LoVo (cell line): ENCODE measurements around the gene STYX.
A peak's percentile ranks its signal among the peaks of the same experiment; 100 is the strongest.

Experiments
- DNase-seq: peaks from one replicate; pipeline ENCODE4 v3.0.0-alpha.2; 2016; ENCODE audit warnings: low spot score

Gene STYX, protein sequence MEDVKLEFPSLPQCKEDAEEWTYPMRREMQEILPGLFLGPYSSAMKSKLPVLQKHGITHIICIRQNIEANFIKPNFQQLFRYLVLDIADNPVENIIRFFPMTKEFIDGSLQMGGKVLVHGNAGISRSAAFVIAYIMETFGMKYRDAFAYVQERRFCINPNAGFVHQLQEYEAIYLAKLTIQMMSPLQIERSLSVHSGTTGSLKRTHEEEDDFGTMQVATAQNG

DNA sequence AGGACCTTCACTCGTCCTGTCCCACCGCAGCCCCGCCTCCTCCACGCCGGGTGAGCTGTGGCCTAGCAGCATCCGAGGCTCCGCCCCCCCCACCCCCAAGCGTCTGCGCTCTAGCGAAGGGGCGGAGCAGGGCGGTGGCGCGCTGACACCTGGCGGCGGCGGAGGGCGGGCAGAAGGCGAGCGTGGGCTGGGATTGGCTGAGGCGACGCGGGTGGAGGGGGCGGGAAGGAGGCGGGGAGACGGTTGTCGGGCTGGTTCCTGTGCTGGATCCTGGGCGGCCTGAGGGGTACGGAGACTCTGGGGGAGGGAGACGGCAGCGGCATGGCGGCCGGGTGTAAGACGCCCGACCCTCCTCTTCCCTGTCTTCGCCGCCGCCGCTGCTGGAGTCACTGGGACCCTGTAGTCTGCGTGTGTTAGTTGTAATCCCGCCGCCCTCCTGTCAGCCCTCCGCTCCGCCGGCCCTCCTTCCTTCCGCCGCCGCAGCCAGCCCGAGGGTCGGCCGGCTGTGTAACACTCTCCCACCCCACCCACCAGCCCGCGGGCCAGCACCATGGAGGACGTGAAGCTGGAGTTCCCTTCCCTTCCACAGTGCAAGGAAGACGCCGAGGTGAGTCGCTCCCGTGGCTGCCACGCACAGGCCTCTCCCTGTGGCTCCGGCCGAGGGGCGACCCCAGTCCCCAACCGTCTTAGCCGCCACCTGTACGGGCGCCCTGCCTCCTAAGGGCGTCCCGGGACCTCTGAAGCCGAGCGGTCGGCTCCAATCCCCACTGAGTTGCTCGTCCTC is at the start of gene STYX:
STYX (plus strand) TSS at position 242 of the 784 bp plus-strand sequence; CDS start at position 551, 309 bp downstream.
- peak; percentile 97 for DNase-seq

DNA sequence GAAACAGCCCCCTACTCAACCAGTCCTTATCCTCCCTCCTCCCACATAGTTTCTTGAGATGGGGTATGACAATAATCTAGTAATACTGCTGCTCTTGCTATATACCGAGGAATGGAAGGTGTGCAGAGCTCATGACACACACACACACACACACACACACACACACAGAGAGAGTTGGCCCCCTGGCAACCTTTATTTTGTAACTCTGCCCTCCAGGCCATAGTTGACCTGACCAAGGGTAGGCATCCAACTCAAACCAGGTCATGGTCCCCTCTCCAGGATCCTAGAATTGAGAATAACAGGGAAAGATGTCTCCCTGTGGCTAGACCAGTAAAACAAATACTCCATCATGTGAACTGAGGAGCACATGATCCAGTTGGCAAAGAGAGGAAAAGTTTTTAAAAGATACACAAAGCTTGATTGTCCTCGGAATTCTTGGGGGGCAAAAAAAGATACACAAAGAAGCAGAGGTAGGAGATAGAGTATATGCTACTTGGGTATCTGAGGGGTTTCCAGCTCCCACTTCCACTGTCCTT is 45.9 kb upstream of the STYX start:
- DNase-seq, result no peak

DNA sequence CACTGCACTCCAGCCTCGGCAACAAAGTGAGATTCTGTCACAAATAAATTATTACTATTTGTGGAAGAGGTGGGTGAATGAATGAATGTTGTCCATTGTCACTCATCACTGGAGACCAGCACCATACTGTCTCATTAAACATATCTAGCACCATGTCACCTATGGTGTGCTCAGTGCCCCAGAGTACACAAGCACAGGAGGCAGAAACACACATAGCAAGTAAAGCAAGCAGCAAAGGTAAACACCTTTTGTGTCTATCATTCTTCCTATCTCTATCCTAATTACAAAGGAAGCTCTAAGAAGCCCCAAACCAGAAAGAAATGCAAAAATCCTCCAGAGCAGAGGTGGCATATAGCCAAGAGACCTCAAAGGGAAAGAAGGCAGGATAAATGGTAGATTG is 43.8 kb upstream of the STYX start:
- no peak for DNase-seq

DNA sequence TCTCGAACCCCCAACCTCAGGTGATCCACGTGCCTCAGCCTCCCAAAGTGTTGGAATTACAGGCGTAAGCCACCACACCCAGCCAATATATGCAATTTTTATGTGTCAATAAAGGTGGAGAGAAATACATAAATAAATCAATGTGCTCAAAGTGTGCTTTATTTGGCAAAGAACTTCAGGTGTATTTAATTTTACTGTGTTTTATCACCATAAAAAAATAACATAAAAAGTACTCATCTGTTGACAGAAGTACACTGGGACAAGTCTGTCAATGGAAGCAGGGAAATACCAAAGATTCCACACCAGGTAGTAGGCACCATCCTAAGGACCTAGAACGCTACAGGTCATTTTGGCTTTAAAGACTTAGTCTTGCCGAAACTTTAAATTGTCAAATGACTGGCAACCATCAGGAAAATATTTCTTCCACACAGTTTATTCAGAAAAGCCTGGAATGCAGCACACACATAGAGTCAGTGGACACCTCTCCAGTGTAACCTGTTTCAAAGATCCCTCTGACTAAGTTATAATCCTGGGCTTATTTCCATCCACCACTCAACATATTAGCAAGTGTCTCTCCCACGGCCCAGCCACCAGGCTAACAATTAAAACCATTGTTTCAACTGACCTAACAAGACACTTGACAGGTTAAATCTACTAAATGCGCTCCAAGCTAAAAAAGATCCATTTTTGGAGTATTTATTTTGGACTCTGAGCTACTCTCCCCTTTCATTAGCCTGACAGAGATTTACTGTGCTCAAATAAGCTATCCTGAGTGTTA is 38.8 kb upstream of the STYX start:
- no peak for DNase-seq

DNA sequence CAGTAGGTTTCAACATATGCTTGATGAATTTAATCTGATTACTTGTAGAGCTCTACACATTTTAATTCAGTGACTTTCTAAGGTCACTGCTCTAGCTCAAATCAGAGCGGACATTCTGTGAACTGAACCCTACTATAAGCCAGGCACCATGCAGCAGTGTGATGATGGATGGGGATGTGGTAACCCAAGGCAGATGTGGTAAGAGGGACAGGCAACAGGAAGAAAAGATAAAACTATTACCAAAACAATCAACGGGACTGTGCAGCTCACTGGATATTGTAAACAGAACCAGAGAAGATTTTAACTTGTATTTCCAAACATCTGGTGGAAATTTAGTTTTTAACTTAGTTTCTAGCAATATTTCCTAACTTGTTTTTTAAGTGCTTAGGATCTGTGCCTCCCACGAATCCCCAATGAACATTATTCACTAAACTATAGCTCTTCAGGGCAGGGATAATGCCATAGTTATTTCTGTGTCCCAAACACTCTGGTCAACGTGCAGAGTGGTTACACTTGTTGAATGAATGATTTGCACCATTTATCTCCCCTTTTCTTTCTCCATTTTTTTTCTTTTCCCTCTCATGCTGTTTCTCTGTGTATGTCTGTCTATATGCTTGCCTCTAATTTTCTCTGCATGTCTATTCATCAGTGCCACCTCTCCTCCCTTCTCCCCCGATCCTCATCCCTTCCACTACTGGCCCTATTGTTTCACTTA is 37.6 kb upstream of the STYX start:
- DNase-seq, result no peak

DNA sequence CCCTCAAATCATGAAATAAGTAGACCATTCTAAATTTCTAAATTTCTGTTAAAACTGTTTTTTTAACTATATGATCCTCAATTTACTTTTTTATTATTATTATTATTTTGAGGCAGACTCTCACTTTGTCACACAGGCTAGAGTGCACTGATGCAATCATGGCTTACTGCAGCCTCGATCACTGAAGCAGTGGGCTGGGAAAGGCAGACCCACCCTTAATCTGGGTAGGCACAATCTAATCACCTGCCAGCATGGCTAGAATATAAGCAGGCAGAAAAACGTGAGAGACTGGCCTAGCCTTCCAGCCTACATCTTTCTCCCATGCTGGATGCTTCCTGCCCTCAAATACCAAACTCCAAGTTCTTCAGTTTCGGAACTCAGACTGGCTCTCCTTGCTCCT is 36.9 kb upstream of the STYX start:
- no peak for DNase-seq

DNA sequence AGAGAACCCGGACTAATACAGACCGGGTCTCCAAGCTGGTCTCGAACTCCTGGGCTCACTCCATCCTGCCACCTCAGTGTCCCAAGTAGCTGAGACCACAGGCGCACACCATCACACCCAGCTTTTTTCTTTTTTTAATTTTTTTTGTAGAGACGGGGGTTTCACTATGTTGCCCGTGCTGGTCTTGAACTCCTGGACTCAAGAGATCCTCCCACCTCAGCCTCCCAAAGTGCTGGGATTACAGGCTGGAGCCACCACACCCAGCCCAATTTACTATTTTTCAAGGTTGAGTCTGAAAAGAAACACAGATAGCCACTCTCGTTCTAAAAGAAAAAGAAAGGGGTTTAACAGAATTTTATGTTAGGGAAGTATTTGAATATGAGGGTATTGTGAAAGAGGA is 36.4 kb upstream of the STYX start:
- DNase-seq, result no peak

DNA sequence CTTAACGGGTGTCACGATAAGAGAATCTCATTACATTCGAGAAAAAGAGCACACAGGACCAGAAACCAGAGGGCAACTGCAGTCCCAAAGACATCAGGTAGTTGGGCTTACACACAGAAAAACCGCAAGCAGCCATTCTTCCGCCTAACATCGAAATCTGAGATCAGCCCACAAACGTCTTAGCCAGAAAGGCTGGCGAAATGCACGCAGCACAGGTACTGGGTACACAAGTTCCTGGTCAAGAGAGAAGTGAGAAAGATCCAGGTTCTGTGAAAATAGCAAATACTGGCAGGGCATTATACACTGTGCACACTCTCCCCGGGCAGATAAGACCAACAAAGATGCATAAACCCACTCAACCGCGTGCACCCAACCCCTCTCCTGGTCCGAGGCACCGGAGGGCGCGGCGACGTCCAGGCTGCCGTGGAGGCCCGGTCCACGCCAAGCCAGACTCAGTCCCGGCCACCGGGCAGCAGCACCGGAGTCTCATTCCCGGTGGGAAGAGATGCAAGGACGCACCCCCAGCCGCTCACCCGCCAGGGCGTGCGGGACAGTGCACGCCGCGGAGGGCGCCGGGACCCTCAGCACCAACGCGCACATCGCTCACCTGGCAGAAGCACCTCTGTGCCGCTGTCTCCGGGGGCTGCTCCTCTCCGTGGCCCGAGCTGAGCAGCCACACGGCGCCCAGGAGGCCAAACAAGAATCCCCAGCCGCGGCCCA is 35.0 kb upstream of the STYX start:
- DNase-seq, result peak; percentile 42

DNA sequence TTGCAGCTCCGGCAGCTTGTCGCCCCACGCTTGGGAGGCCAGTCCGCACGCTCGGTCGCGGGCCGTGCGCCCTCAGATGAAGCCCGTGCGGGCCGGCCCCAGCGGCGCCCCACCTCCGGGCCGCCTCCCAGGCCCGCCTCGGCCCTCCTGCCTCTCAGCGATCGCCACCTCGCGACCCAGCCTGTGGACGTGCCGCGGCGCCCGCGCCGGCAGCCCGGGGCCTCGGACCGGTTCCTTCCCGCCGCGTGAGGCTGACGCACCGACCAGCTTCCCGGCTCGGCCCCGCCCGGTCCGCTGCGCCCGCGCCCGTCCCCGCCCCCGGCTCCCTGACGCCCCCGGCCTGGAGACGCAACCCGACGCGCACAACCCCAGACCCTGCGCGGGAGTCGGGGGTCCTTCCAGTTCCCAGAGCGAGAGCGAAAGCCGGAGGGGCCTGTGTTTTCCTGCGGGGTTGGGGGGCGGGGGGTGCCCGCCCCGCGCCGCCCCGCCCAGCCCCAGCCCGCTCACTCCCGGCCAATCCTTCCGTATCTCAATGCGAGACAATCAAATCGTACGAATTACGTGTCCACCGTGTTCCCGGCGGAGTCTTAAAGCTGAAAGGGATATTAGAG is 34.4 kb upstream of the STYX start, which contains the start of gene ERO1A:
ERO1A (minus strand) TSS at position 78 of the 611 bp plus-strand sequence; CDS start at position 1, 77 bp downstream.
- peak; percentile 74 for DNase-seq

DNA sequence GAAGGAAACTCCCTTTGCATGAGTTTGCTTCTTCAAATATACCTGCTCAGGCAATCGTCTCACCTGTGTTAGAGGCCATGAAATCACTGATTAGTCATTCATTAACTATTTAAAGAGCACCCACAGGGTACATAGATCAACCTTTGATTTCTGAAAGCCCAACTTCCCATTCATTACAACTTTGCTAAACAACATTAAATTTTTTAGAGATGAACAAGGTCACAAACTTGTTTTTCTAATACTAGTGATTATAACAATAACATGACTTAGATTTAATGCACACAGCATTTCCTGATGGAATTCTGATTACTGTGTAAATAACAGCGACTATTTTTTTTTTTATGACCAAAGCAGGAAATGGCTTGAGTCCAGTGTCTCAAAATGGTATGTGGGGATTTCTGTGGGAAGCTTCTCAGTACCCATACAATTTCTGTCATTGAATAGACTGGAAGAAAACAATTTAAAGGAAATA is 29.2 kb upstream of the STYX start:
- peak; percentile 86 for DNase-seq

DNA sequence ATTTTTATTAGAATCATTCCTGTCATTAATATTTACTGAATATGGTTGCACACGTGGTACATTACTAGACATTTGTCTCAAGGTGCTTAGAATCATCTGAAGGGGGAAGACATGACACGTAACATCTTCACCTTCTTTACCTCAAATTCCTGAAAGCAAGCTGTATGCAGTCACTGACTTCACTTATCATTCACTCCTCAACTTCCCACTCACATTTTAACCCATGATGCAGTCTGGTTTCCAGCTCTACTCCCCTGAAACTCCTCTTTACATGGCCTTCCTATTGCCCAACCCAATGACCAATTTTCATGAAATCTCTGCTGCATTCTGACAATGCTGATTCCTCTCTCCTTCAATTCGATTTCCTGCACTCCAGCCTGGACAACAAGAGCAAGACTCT is 28.7 kb upstream of the STYX start:
- no peak for DNase-seq

DNA sequence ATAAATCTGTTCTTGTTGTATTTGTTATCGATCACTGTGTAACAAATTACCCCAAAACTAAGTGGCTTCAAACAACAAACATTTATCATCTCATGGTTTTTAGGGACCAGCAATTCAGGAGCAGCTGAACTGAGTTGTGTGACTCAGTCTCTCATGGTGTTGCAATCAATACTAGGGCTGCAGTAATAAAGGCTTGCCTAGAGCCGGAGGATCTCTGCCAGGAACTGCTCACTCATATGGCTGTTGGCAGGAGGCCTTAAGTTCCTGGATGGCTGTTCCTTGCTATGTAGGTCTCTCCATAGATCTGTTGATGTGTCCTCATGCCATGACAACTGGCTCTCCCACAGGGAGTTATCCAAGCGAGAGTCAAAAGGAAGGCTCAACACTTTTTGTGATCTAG is 26.7 kb upstream of the STYX start:
- DNase-seq, result peak; percentile 70

DNA sequence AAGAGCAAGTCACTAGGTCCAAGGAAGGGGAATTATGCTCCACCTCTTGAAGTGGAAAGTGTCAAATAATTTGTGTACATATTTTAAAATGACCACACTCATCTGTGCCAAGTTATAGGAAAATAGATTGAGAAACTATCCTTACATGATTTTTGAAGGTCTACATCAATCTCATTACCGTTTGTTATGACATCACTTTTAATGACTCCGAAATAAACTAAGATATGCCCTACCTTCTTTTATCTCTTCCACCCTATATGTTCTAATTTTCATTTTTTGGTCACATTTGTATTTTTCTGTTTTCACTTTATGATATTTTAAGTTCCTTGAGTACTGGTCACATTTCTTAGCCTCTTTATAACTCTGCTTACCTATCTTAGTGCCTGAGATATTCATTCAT is 26.3 kb upstream of the STYX start:
- no peak for DNase-seq

DNA sequence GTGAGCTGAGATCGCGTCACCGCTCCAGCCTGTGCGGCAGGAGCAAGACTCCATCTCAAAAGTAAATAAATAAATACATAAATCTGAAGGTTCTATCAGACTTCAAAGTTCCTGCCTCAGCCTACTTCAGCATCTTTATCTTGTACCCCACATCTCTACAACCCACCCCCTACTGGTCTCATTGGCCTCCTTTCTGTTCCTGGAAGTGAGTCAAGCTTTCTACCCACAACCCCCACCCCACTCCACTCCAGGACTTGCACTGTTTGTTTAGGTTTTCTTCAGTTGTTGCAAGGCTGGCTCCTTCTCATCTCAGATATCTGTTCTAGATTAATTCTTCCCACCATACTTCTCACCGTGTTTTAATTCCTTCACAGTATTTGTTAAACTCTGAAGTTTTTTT is 23.7 kb upstream of the STYX start:
- peak; percentile 16 for DNase-seq

DNA sequence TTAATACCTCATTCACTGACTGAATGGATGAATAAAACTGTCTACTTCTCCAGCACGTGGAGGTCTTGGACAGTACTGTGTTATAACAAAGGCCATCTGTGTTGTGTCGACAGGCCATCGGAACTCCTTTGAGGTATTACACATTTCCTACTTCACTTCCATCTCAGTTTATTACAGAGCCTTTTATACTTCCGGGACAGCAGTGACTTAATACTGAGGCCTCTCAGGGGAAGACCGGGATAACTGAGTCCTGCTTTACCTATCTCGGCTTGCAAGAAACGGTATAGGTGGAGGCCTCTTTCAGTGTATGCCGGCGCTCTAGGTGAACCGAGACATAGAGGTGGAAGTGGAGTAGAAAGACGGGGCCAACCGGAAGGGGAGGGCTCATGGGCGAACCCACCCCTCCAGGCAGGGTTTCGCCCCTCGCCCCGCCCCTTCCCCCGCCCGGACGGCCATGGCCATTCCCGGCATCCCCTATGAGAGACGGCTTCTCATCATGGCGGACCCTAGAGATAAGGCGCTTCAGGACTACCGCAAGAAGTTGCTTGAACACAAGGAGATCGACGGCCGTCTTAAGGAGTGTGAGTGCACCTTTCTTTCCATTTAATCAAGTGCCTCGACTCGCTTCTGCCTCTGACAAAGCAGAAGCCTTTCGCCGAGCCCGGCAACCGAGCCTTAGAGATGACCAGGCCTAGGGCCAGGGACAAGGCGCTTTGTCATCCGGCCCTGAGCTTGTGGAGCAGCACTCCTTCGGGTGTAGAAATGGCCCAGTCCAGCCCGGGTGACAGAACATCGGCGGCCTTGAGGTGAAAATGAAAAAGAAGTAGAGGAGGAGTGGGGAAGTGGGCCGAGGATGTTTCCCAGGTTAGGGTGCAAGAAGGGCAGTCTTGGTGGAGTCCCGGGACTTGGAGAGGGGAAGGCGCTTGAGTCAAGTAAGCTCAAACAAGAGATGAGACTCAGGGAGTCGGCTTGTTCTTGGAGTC is 23.0 kb upstream of the STYX start, which contains the start of gene PSMC6:
PSMC6 (plus strand) TSS at position 477 of the 983 bp plus-strand sequence; CDS start at position 497, 20 bp downstream.
- peak; percentile 93 for DNase-seq

DNA sequence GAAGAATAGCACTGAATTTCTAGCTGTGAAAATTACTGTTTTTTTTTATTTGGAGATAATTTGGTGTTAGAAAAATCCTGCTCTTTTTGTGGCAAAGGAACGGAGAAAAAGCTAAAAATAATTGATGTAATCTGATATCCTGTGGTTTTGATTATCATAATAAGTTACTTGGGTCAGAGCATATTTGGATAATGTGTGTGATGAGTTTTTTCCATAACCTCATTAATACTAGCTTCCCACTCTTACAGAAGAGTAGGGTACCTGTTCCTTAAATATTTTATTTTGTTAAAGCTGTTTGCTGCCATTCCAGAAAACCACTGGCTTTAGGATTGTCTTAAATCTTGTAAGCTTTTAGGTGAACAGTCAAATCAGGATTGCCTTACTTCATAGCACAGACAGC is 18.3 kb upstream of the STYX start:
- no peak for DNase-seq

DNA sequence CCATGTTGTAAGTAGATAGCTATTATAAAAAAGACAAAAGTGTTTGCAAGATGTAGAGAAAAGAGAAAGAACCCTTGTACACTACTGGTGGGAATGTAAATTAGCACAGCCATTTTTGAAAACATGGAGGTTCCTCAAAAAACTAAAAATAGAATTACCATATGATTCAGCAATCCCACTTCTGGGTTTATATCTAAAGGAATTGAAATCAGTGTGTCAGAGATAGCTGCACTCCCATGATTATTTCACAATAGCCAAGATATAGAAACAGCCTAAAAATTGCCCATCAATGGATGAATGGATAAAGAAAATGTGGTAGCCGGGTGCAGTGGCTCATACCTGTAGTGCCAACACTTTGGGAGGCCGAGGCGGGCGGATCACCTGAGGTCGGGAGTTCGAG is 13.8 kb upstream of the STYX start:
- no peak for DNase-seq

DNA sequence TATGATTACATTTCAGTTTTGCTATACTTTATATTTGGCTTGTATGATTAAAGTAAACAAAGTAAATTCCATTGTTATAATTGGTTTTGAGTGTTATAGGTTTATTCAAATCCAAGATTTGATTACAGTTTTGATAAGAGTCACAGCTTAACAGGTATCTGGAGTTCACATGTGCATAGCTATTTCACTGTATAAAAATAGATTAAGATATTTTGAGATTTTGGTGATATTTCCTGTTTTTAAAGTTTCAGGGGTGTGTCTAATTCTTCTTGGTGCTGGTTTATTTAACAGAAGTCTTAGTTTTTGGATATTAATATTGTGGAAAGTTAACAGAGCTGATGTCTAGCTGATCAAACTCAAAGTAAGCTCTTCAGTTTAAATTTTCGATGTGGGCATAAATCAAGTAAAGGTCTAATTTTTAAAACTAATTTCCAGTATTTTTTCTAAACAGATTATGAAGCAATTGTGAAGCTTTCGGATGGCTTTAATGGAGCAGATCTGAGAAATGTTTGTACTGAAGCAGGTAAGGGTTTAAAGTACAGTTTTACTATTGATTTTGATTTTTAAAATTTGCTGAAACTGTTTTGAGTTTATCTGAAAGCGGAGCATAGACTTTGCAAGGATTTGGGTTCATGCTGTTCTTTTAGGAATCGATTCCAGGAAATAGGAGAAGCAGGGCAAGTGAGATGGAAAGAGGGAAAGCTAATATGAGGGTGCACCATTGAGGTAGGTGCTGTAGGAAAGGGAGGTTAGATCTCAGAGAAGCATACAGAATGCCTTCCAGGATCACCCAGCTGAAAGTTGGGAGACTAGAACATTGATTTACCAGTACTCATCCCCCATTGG is 6.2 kb upstream of the STYX start:
- no peak for DNase-seq

DNA sequence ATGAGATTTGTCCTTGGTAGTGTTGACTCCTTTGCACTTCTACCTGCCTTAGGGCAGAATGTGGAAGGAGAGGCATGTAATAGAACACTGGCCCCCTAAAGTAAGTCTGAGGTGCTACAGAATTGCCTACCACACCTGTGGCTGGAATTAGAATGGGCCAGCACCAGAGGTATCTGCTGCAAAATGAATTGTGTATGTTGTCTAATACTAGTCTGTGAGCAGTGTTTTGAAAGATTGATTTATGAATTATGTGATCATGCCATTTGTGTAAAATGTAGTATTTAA is 5.7 kb upstream of the STYX start:
- DNase-seq, result no peak
